GM06990 (cell line): ENCODE data around the gene DDX54.

Experiments
- DNase-seq: peaks from one replicate; pipeline ENCODE4 v3.0.0-alpha.2; 2011; ENCODE audit not compliant: insufficient read length; ENCODE audit errors: extremely low read depth
- H3K27me3 ChIP-seq: replicated peaks from 2 replicates; pipeline ENCODE4 v1.6.0; 2011; ENCODE audit warnings: low read length; ENCODE audit not compliant: control insufficient read depth, insufficient read depth
- H3K36me3 ChIP-seq: 2 replicates; pipeline ENCODE4 v1.5.1; 2011; ENCODE audit warnings: low read length; ENCODE audit not compliant: control insufficient read depth, insufficient read depth
- H3K4me3 ChIP-seq: replicated peaks from 2 replicates; pipeline ENCODE4 v1.5.1; 2011; ENCODE audit warnings: low read depth, mild to moderate bottlenecking, control low read depth, low read length
- CTCF ChIP-seq: IDR thresholded peaks from 2 replicates; pipeline ENCODE4 v1.5.1; 2011; ENCODE audit warnings: low read length, control low read depth, mild to moderate bottlenecking, inconsistent platforms; ENCODE audit not compliant: insufficient read depth, poor library complexity, severe bottlenecking

DDX54 gene

GRCh38 chr12:113181975-113182374, 3.3 kb downstream of the DDX54 start:
- no peak for TF ChIP-seq CTCF
- H3K4me3 ChIP-seq: no peak overlapping the region
- no peaks in the 10 kb centered on the region for H3K27me3 ChIP-seq
- no peak for DNase-seq
- H3K36me3 ChIP-seq: peaks cover 38% of the 10 kb centered on the region

- H3K36me3 ChIP-seq: peaks cover 43% of the 10 kb centered on the region
- no peak overlapping the region for H3K4me3 ChIP-seq
- no peak for DNase-seq
- no peak for TF ChIP-seq CTCF
- no peaks in the 10 kb centered on the region for H3K27me3 ChIP-seq
Observed at GRCh38 chr12:113180333-113180732, 4.9 kb downstream of the DDX54 start.

DNA sequence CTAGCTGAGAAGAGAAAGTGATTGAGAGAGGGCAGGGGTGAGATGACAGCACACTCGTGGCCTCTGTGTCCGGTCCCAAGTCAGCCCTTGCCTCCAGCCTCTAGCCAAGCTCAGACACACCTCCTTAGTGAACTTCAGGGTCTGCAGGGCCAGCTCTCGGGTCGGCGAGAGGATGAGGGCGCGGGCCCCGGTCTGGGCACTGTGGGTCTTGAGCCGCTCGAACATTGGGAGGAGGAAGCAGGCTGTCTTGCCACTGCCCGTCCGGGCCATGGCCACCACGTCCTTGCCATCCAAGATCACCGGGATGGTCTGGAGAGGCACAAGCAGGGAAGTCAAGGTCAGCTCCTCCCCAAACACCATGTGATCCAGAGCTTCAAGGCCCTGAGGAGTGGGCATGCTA, 6.3 kb downstream of the DDX54 start:
- H3K4me3 ChIP-seq: no peak overlapping the region
- TF ChIP-seq CTCF: no peak
- H3K36me3 ChIP-seq: peaks cover 48% of the 10 kb centered on the region
- no peaks in the 10 kb centered on the region for H3K27me3 ChIP-seq
- no peak for DNase-seq

GRCh38 chr12:113174461-113175384, 10.6 kb downstream of the DDX54 start:
- Histone ChIP-seq H3K36me3 (peaks cover 59% of the 10 kb centered on the region), H3K4me3 (no peak overlapping the region), H3K27me3 (no peaks in the 10 kb centered on the region)
- DNase-seq: peak; percentile 57
- peak; percentile 99 for TF ChIP-seq CTCF

GRCh38 chr12:113173081-113173698, 12.1 kb downstream of the DDX54 start:
- H3K4me3 ChIP-seq: no peak overlapping the region
- H3K36me3 ChIP-seq: peaks cover 52% of the 10 kb centered on the region
- no peak for TF ChIP-seq CTCF
- no peaks in the 10 kb centered on the region for H3K27me3 ChIP-seq
- DNase-seq: peak; percentile 59
